ENCODE results near the gene NPL. TPM values are rescaled to one million over a fixed set of nuclear protein-coding genes. Genes with fewer than 3 reads are reported as not detected.

The NPL gene
- polyA plus RNA-seq, 1 of the 3 experiments (the other 2 are of a cell fraction), result 1.5 TPM

DNA sequence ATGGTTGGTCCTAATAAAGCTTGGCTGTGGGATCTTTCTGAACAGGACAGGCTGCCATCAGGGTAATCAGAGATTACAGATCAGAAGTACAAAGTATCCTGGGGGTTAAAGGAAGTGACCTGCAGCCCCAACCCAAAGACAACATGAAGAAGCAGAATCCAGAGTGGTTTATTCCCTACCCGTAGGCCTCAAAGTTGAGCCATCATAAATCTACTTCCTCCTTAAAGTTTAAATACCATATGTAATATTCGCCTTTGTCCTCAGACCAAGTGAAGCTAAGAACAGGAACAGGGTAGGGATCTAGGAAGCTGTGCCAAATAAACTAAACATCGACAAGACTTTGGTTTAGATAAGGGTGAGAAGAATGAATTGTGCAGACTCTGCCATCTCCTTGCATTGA is 33.6 kb downstream of the NPL start:
- no peak overlapping the region for H2AFZ ChIP-seq (ENCODE audit: low read depth)
- no peak overlapping the region for H3K4me2 ChIP-seq
- no peaks in the 10 kb centered on the region for H3K79me2 ChIP-seq (ENCODE audit: insufficient read depth)
- H3K36me3 ChIP-seq (replicated peaks in 1 of 2; ENCODE audit: control insufficient read depth in 1 of 2, insufficient read depth in 2 of 2, low read length in 1 of 2), result peaks cover 0 to 5% of the 10 kb centered on the region in 2 experiments
- H4K20me1 ChIP-seq (ENCODE audit: insufficient read depth), result no peaks in the 10 kb centered on the region
- H3F3A ChIP-seq (replicated peaks; ENCODE audit: insufficient read depth), result no peaks in the 10 kb centered on the region
- H3K9me2 ChIP-seq, result no peaks in the 10 kb centered on the region
- H3K9ac ChIP-seq, result no peak overlapping the region
- ChIA-PET CTCF (interaction anchor here (2.0 kb wide), 1 partner anchor 223 kb away, joined by 6 read pairs; no protein-coding TSS in a partner anchor), POLR2A (no interaction called here)
- no peaks in the 10 kb centered on the region for H3K27me3 ChIP-seq (ENCODE audit: insufficient read depth)
- no peak for TF ChIP-seq TEAD4 (IDR thresholded peaks at IDR 0.05; ENCODE audit: borderline replicate concordance, insufficient read depth)
- TF ChIP-seq USF1 (IDR thresholded peaks at IDR 0.05; ENCODE audit: borderline replicate concordance, low read depth), result no peak
- TF ChIP-seq CHD2 (IDR thresholded peaks at IDR 0.05; ENCODE audit: low read length, partially characterized antibody), result no peak
- no peak for TF ChIP-seq SMC3 (IDR thresholded peaks at IDR 0.05; ENCODE audit: low read depth, low read length)
- TF ChIP-seq GABPA (IDR thresholded peaks at IDR 0.05; ENCODE audit: low read depth), result no peak
- TF ChIP-seq RAD21 (IDR thresholded peaks at IDR 0.05; ENCODE audit: low read length), result no peak
- TF ChIP-seq MEF2A (IDR thresholded peaks at IDR 0.05; ENCODE audit: borderline replicate concordance, low read depth), result no peak
- TF ChIP-seq SIN3A (IDR thresholded peaks at IDR 0.05; ENCODE audit: borderline replicate concordance, low read depth, low read length), result no peak
- TF ChIP-seq PBX3 (IDR thresholded peaks at IDR 0.05), result no peak
- TF ChIP-seq, protein P1, sequence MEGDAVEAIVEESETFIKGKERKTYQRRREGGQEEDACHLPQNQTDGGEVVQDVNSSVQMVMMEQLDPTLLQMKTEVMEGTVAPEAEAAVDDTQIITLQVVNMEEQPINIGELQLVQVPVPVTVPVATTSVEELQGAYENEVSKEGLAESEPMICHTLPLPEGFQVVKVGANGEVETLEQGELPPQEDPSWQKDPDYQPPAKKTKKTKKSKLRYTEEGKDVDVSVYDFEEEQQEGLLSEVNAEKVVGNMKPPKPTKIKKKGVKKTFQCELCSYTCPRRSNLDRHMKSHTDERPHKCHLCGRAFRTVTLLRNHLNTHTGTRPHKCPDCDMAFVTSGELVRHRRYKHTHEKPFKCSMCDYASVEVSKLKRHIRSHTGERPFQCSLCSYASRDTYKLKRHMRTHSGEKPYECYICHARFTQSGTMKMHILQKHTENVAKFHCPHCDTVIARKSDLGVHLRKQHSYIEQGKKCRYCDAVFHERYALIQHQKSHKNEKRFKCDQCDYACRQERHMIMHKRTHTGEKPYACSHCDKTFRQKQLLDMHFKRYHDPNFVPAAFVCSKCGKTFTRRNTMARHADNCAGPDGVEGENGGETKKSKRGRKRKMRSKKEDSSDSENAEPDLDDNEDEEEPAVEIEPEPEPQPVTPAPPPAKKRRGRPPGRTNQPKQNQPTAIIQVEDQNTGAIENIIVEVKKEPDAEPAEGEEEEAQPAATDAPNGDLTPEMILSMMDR (IDR thresholded peaks at IDR 0.05), result no peak
- TF ChIP-seq GATA2 (CRISPR knock-in tag; IDR thresholded peaks at IDR 0.05), result no peak
- TF ChIP-seq FOXM1 (IDR thresholded peaks at IDR 0.05; ENCODE audit: low read depth), result no peak
- no peak for TF ChIP-seq MAX (IDR thresholded peaks at IDR 0.05; ENCODE audit: low read depth)
- no peak for TF ChIP-seq YY1 (IDR thresholded peaks at IDR 0.05; ENCODE audit: low read depth)
- no peak for TF ChIP-seq FOXJ3 (CRISPR knock-in tag; IDR thresholded peaks at IDR 0.05)
- no peak for TF ChIP-seq RFX5 (IDR thresholded peaks at IDR 0.05; ENCODE audit: low read length)
- TF ChIP-seq RXRA (IDR thresholded peaks at IDR 0.05; ENCODE audit: borderline replicate concordance, low read depth), result no peak
- no peak for TF ChIP-seq TCF12 (IDR thresholded peaks at IDR 0.05)
- no peak for TF ChIP-seq ZBTB33 (IDR thresholded peaks at IDR 0.05; ENCODE audit: borderline replicate concordance, low read depth)
- no peak for TF ChIP-seq EP300 (IDR thresholded peaks at IDR 0.05; ENCODE audit: borderline replicate concordance in 1 of 2, low read depth in 1 of 2, low read length in 1 of 2)
- no peak for DNase-seq
- no peaks in the 10 kb centered on the region for H3K9me3 ChIP-seq
- H3K4me1 ChIP-seq (ENCODE audit: control insufficient read depth in 1 of 2, insufficient read depth in 2 of 2, low read depth in 1 of 2, low read length in 1 of 2), result no peaks in the 10 kb centered on the region
- 93% methylated on average over 3 of the region's 3 CpGs for WGBS (ENCODE audit: low lambda C conversion rate)
- H3K4me3 ChIP-seq (ENCODE audit: low read depth in 2 of 2, low read length in 1 of 2), result no peak overlapping the region
- no peak overlapping the region for H3K27ac ChIP-seq (ENCODE audit: low read depth in 2 of 2, low read length in 1 of 2)
